GM18861 (cell line): Measurements from ENCODE around the gene MANBA.

Experiments used
- ATAC-seq: cut with Tn5 transposase; IDR thresholded peaks from one replicate; pipeline ENCODE4 v1.9.1; 2021; ENCODE audit not compliant: unreplicated experiment

MANBA gene

DNA sequence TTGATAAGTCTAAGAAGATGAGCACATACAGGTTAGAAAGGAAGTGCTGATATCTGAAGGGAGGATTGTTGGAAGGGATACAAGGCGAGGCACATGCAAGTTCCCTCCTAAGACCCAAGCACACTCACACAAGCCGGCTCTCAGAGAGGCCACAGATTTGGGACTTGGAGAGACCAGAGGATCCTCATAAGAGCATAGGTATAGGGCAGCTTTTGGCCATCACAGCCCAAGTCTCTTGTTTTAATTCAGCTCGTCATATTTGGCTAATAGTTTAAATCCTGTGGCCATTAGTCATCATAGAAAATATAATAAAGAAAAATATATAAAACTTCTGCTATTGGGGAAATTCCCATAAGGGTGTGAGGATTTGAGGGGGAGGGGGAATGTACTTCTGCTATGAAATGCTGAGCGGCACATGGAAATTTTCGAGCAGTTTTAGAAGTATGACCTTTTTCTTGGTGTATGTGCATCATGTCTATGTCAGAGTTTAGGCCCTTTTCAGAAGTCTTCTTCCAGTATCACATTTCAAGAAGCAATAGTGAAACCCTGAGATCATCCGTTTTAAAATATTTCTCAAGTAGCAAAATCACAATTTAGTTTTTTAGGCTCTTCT, 161.9 kb downstream of the MANBA start:
- no peak for ATAC-seq

DNA sequence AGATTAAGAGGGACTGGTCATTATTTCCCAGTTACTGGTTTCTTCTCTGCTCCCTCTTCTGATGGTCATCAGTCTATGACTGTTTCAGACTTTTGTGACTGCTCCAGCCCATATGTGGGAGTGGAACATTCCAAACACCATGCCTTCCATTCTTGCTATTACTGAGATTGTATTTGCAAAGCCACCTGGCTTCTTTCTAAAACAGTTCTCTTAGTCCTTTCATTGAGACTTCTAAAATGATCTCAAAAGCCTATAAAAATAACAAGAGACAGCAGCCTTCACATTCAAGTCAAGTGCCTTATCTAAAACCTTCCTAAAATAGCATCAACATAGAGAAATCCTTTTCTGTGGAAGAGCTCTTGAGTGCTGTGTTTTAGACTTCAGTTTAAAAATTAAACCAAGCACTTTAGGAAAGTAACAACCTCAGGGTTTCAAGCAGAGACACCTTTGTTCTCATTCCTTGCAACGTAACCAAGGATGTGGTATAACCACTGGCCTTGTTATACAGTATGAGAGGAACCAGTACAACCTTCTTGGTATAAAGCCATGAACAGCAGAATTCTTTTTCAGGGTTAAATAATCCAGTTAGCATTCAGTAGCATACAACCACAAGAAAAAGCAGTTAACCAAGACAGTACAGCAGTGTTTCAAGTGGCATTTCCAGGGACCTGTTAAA, 162.5 kb downstream of the MANBA start:
- peak; percentile 77 for ATAC-seq

DNA sequence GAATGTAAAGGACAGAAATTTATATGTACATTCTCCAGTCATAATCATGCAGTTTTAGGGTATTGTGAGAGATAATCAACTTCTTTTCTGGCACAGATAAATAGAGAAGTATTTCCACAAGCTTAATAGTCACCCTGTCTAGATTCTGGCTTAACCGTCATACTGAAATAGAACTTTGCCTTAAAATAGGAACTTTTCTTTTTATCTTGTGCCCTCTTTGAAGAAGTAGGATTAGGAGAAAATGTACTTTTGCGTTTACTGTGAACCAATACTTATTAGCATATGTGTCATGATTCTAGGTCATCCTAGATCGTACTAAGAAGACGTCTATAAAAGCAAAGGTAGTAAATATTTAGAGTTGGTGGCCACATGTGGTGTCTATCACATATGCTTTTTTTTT, 164.2 kb downstream of the MANBA start:
- no peak for ATAC-seq

DNA sequence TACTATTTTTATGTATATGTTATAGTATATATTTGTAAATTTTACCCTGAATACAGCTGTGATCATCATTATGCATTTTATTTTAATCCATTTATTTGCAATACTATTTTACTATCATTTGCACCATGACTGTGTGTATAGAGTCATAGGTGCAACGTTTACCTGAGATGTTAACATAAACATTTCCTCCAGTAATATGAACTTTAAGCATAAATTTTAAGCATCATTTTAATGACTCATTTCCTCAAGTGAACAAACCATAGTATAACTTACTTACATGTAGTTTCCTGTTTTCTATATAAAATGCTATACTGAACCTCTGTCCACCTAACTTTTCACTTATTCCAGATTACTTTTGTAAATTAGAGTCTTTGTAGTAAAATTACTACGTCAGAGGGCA, 166.8 kb downstream of the MANBA start:
- no peak for ATAC-seq

GRCh38 chr4:102593147-102593546, 167.6 kb downstream of the MANBA start:
- ATAC-seq, result no peak

DNA sequence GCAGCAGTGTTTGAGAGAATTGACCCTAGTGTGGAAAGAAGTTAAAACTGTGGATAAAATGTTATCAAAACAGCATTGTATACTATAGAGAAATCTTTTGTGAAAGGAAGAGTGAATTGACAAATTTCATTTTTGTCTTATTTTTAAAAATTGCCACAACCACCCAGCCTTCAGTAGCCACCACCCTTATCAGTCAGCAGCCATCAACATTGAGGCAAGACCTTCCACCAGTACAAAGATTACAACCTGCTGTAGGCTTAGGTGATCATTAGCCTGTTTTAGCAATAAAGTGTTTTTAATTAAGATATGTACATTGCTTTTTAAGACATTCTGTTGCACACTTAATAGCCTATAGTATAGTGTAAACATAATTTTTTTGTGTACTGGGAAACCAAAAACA, 168.5 kb downstream of the MANBA start:
- no peak for ATAC-seq

DNA sequence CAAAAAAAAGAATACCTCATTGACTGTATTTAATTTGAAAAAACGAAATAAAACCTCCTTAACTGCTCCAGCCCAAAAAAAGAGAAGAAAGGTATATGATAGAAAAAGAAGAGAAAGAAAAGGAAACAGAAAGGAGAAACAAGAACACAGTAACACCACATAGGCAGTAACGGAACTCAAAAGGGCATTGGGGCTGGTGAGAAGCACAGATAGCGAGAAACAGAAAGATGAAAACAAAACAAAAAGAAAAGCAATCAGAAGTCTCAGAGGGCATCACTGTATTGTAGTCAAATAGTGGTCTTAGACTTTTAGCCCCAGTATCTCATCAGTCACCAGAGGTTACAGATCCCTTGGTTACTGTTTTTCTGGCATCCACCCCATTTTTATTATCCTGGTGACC, 171.0 kb downstream of the MANBA start:
- no peak for ATAC-seq

DNA sequence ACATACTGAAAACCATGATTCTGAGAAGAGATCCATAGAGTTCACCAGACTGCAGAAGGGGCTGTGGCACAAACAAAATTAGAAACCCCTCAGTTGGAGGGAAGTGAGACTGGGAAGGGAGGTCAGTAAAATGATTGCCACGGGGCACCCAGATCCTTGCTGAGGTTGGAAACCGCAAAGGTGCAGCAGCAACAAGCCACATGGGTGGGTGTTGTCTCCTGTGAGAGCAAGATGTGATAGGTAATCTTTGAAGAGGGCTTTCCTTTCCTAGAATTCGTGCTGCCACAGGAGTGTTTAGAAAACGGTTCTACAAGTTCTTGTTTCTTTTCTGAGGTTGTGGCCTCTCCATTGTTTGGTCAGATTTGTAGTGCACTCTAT, 174.1 kb downstream of the MANBA start:
- ATAC-seq, result no peak

- no peak for ATAC-seq
Measured at GRCh38 chr4:102586002-102586643, 174.6 kb downstream of the MANBA start.

GRCh38 chr4:102585329-102585728, 175.4 kb downstream of the MANBA start:
- no peak for ATAC-seq

- no peak for ATAC-seq
Measured at GRCh38 chr4:102584091-102584490, 176.7 kb downstream of the MANBA start.
